ENCODE measurements around the gene RAI14. TPM values are rescaled to one million over a fixed set of nuclear protein-coding genes. Genes with fewer than 3 reads are reported as not detected.

The RAI14 gene
- total and polyA plus RNA-seq, 4 experiments from 2014 or later, result 0.15 to 2.6 (median 2.1) TPM

GRCh38 chr5:34703767-34704713 lies 47.9 kb downstream of the RAI14 start:
- CTCF ChIA-PET (ENCODE audit: partially characterized antibody), result no interaction called here
- H3K4me1 Mint-ChIP-seq, result no peaks in the 10 kb centered on the region
- Histone ChIP-seq H3K27me3 (ENCODE audit: insufficient read depth, low read length) (no peaks in the 10 kb centered on the region), H3K27ac (ENCODE audit: low read depth, low read length) (no peak overlapping the region), H3K4me1 (ENCODE audit: insufficient read depth, low read length) (no peaks in the 10 kb centered on the region), H3K36me3 (ENCODE audit: insufficient read depth, low read length) (no peaks in the 10 kb centered on the region), H3K4me3 (ENCODE audit: low read length in 2 of 2) (no peak overlapping the region), H3K9me3 (ENCODE audit: control insufficient read depth in 1 of 2, low read length in 2 of 2) (no peaks in the 10 kb centered on the region)
- no peaks in the 10 kb centered on the region for H3K27me3 Mint-ChIP-seq
- H3K9me3 Mint-ChIP-seq, result no peaks in the 10 kb centered on the region
- no peaks in the 10 kb centered on the region for H3K36me3 Mint-ChIP-seq
- intact Hi-C loops (cut with micrococcal nuclease), result no loop called here
- no peak for DNase-seq
- H3K27ac Mint-ChIP-seq, result no peak overlapping the region
- no peak overlapping the region for H3K4me3 Mint-ChIP-seq
- POLR2A ChIA-PET (ENCODE audit: partially characterized antibody), result no interaction called here

- Histone ChIP-seq H3K27ac (ENCODE audit: low read depth, low read length) (no peak overlapping the region), H3K9me3 (ENCODE audit: control insufficient read depth in 1 of 2, low read length in 2 of 2) (no peaks in the 10 kb centered on the region), H3K27me3 (ENCODE audit: insufficient read depth, low read length) (no peaks in the 10 kb centered on the region), H3K36me3 (ENCODE audit: insufficient read depth, low read length) (no peaks in the 10 kb centered on the region), H3K4me3 (ENCODE audit: low read length in 2 of 2) (no peak overlapping the region), H3K4me1 (ENCODE audit: insufficient read depth, low read length) (no peaks in the 10 kb centered on the region)
- no peaks in the 10 kb centered on the region for H3K27me3 Mint-ChIP-seq
- no peak for DNase-seq
- CTCF ChIA-PET (ENCODE audit: partially characterized antibody), result no interaction called here
- no peaks in the 10 kb centered on the region for H3K4me1 Mint-ChIP-seq
- no peak overlapping the region for H3K27ac Mint-ChIP-seq
- intact Hi-C loops (cut with micrococcal nuclease), result no loop called here
- no peak overlapping the region for H3K4me3 Mint-ChIP-seq
- POLR2A ChIA-PET (ENCODE audit: partially characterized antibody), result no interaction called here
- no peaks in the 10 kb centered on the region for H3K36me3 Mint-ChIP-seq
- no peaks in the 10 kb centered on the region for H3K9me3 Mint-ChIP-seq
Measured at GRCh38 chr5:34706084-34706483, 50.0 kb downstream of the RAI14 start.

- no peaks in the 10 kb centered on the region for H3K4me1 ChIP-seq (ENCODE audit: insufficient read depth, low read length)
- no peak overlapping the region for H3K4me3 ChIP-seq (ENCODE audit: low read length in 2 of 2)
- ChIA-PET CTCF (ENCODE audit: partially characterized antibody) (no interaction called here), POLR2A (ENCODE audit: partially characterized antibody) (no interaction called here)
- DNase-seq, result no peak
- no peak overlapping the region for H3K27ac ChIP-seq (ENCODE audit: low read depth, low read length)
- H3K9me3 ChIP-seq (ENCODE audit: control insufficient read depth in 1 of 2, low read length in 2 of 2), result no peaks in the 10 kb centered on the region
- Mint-ChIP-seq H3K36me3 (no peaks in the 10 kb centered on the region), H3K4me3 (no peak overlapping the region), H3K4me1 (no peaks in the 10 kb centered on the region), H3K27me3 (no peaks in the 10 kb centered on the region), H3K9me3 (no peaks in the 10 kb centered on the region), H3K27ac (no peak overlapping the region)
- no peaks in the 10 kb centered on the region for H3K36me3 ChIP-seq (ENCODE audit: insufficient read depth, low read length)
- intact Hi-C loops (cut with micrococcal nuclease), result no loop called here
- H3K27me3 ChIP-seq (ENCODE audit: insufficient read depth, low read length), result no peaks in the 10 kb centered on the region
Measured at GRCh38 chr5:34707451-34708107, 51.5 kb downstream of the RAI14 start.

- Mint-ChIP-seq H3K4me3 (no peak overlapping the region), H3K36me3 (peaks cover 0 to 4% of the 10 kb centered on the region in 2 donors), H3K27ac (no peak overlapping the region), H3K9me3 (peaks cover 0 to 2% (median 0%) of the 10 kb centered on the region in 8 donors), H3K4me1 (no peaks in the 10 kb centered on the region), H3K27me3 (peaks cover 1 to 2% of the 10 kb centered on the region in 2 donors)
- intact Hi-C loops (cut with micrococcal nuclease), result no loop called here
- ChIA-PET POLR2A (ENCODE audit: partially characterized antibody) (no interaction called here), CTCF (ENCODE audit: partially characterized antibody) (no interaction called here)
- Histone ChIP-seq H3K9me3 (ENCODE audit: control insufficient read depth in 1 of 2, low read length in 2 of 2) (no peaks in the 10 kb centered on the region), H3K4me1 (ENCODE audit: insufficient read depth, low read length) (no peaks in the 10 kb centered on the region), H3K27me3 (ENCODE audit: insufficient read depth, low read length) (no peaks in the 10 kb centered on the region), H3K27ac (ENCODE audit: low read depth, low read length) (no peak overlapping the region), H3K36me3 (ENCODE audit: insufficient read depth, low read length) (no peaks in the 10 kb centered on the region), H3K4me3 (ENCODE audit: low read length in 2 of 2) (no peak overlapping the region)
- DNase-seq, result no peak
Measured at GRCh38 chr5:34708777-34709176, 52.6 kb downstream of the RAI14 start.

GRCh38 chr5:34709861-34710673 lies 53.9 kb downstream of the RAI14 start:
- peaks cover 0 to 2% (median 0%) of the 10 kb centered on the region in 8 donors for H3K9me3 Mint-ChIP-seq
- Histone ChIP-seq H3K4me1 (ENCODE audit: insufficient read depth, low read length) (no peaks in the 10 kb centered on the region), H3K27ac (ENCODE audit: low read depth, low read length) (no peak overlapping the region), H3K4me3 (ENCODE audit: low read length in 2 of 2) (no peak overlapping the region), H3K36me3 (ENCODE audit: insufficient read depth, low read length) (no peaks in the 10 kb centered on the region), H3K27me3 (ENCODE audit: insufficient read depth, low read length) (no peaks in the 10 kb centered on the region), H3K9me3 (ENCODE audit: control insufficient read depth in 1 of 2, low read length in 2 of 2) (no peaks in the 10 kb centered on the region)
- CTCF ChIA-PET (ENCODE audit: partially characterized antibody), result interaction anchor here (0.7 kb wide), 1 partner anchor 46 kb away, joined by 3 read pairs; no protein-coding TSS in a partner anchor
- no peaks in the 10 kb centered on the region for H3K4me1 Mint-ChIP-seq
- intact Hi-C loops (cut with micrococcal nuclease), result no loop called here
- peaks cover 2 to 4% of the 10 kb centered on the region in 2 donors for H3K27me3 Mint-ChIP-seq
- POLR2A ChIA-PET (ENCODE audit: partially characterized antibody), result no interaction called here
- H3K4me3 Mint-ChIP-seq, result no peak overlapping the region
- no peak for DNase-seq
- H3K36me3 Mint-ChIP-seq, result peaks cover 0 to 4% of the 10 kb centered on the region in 2 donors
- no peak overlapping the region for H3K27ac Mint-ChIP-seq

- H3K9me3 ChIP-seq (ENCODE audit: control insufficient read depth in 1 of 2, low read length in 2 of 2), result no peaks in the 10 kb centered on the region
- no peak overlapping the region for H3K4me3 ChIP-seq (ENCODE audit: low read length in 2 of 2)
- POLR2A ChIA-PET (ENCODE audit: partially characterized antibody), result no interaction called here
- H3K27ac Mint-ChIP-seq, result no peak overlapping the region
- no peaks in the 10 kb centered on the region for H3K27me3 ChIP-seq (ENCODE audit: insufficient read depth, low read length)
- no peaks in the 10 kb centered on the region for H3K36me3 ChIP-seq (ENCODE audit: insufficient read depth, low read length)
- DNase-seq, result no peak
- peaks cover 0 to 2% (median 0%) of the 10 kb centered on the region in 8 donors for H3K9me3 Mint-ChIP-seq
- peaks cover 2 to 4% of the 10 kb centered on the region in 2 donors for H3K27me3 Mint-ChIP-seq
- intact Hi-C loops (cut with micrococcal nuclease), result no loop called here
- peaks cover 0 to 4% of the 10 kb centered on the region in 2 donors for H3K36me3 Mint-ChIP-seq
- no peak overlapping the region for H3K27ac ChIP-seq (ENCODE audit: low read depth, low read length)
- no peaks in the 10 kb centered on the region for H3K4me1 Mint-ChIP-seq
- no peaks in the 10 kb centered on the region for H3K4me1 ChIP-seq (ENCODE audit: insufficient read depth, low read length)
- CTCF ChIA-PET (ENCODE audit: partially characterized antibody), result no interaction called here
- H3K4me3 Mint-ChIP-seq, result no peak overlapping the region
Measured at GRCh38 chr5:34712565-34712964, 56.4 kb downstream of the RAI14 start.

GRCh38 chr5:34715711-34716110 lies 59.6 kb downstream of the RAI14 start:
- peaks cover 0 to 2% (median 0%) of the 10 kb centered on the region in 8 donors for H3K9me3 Mint-ChIP-seq
- CTCF ChIA-PET (ENCODE audit: partially characterized antibody), result no interaction called here
- Histone ChIP-seq H3K4me1 (ENCODE audit: insufficient read depth, low read length) (no peaks in the 10 kb centered on the region), H3K27me3 (ENCODE audit: insufficient read depth, low read length) (no peaks in the 10 kb centered on the region), H3K27ac (ENCODE audit: low read depth, low read length) (no peak overlapping the region), H3K36me3 (ENCODE audit: insufficient read depth, low read length) (no peaks in the 10 kb centered on the region), H3K4me3 (ENCODE audit: low read length in 2 of 2) (no peak overlapping the region), H3K9me3 (ENCODE audit: control insufficient read depth in 1 of 2, low read length in 2 of 2) (no peaks in the 10 kb centered on the region)
- no peak for DNase-seq
- H3K27me3 Mint-ChIP-seq, result peaks cover 2 to 4% of the 10 kb centered on the region in 2 donors
- no peaks in the 10 kb centered on the region for H3K4me1 Mint-ChIP-seq
- H3K4me3 Mint-ChIP-seq, result no peak overlapping the region
- H3K36me3 Mint-ChIP-seq, result peaks cover 0 to 4% of the 10 kb centered on the region in 2 donors
- POLR2A ChIA-PET (ENCODE audit: partially characterized antibody), result no interaction called here
- intact Hi-C loops (cut with micrococcal nuclease), result no loop called here
- H3K27ac Mint-ChIP-seq, result no peak overlapping the region
